Smooth muscle cell (in vitro differentiated cells): Measurements from ENCODE around the gene GJD3. TPM values are rescaled to one million over a fixed set of nuclear protein-coding genes. Genes with fewer than 3 reads are reported as not detected.

Source experiments
- DNase-seq: peaks from one replicate; lab custom pipeline; 2025; ENCODE audit not compliant: unreplicated experiment; lab: John Stamatoyannopoulos, UW
- H2AFZ ChIP-seq: fragments of 200-600 bp; sonication (generic); 2 replicates; pipeline ENCODE4 v1.6.0; 2016; ENCODE audit warnings: antibody characterized with exemption, low read depth, mild to moderate bottlenecking
- H3F3A ChIP-seq: fragments of 200-600 bp; sonication (generic); 2 replicates; pipeline ENCODE4 v1.6.0; 2017; ENCODE audit warnings: antibody characterized with exemption, low read depth
- H3K27ac ChIP-seq: fragments of 200-600 bp; sonication (generic); 2 replicates; pipeline ENCODE4 v1.5.1; 2016; ENCODE audit warnings: low read depth, mild to moderate bottlenecking
- H3K27me3 ChIP-seq: fragments of 200-600 bp; sonication (generic); 2 replicates; pipeline ENCODE4 v1.6.1; 2016; ENCODE audit warnings: low read depth, mild to moderate bottlenecking
- H3K36me3 ChIP-seq: fragments of 200-600 bp; sonication (generic); 2 replicates; pipeline ENCODE4 v1.5.1; 2016; ENCODE audit warnings: low read depth
- H3K4me1 ChIP-seq: fragments of 200-600 bp; sonication (generic); 2 replicates; pipeline ENCODE4 v1.5.1; 2016; ENCODE audit warnings: low read depth
- H3K4me2 ChIP-seq: fragments of 200-600 bp; sonication (generic); 2 replicates; pipeline ENCODE4 v1.6.0; 2016; ENCODE audit warnings: mild to moderate bottlenecking
- H3K4me3 ChIP-seq: fragments of 200-600 bp; sonication (generic); 2 replicates; pipeline ENCODE4 v1.5.1; 2016; ENCODE audit warnings: mild to moderate bottlenecking
- H3K79me2 ChIP-seq: fragments of 200-600 bp; sonication (generic); 2 replicates; pipeline ENCODE4 v1.6.0; 2016; ENCODE audit warnings: low read depth, mild to moderate bottlenecking
- H3K9ac ChIP-seq: fragments of 200-600 bp; sonication (generic); 2 replicates; pipeline ENCODE4 v1.6.0; 2016; ENCODE audit warnings: low read depth
- H3K9me3 ChIP-seq: fragments of 200-600 bp; sonication (generic); replicated peaks from 2 replicates; pipeline ENCODE4 v1.5.1; 2016; ENCODE audit warnings: low read depth
- H4K20me1 ChIP-seq: fragments of 200-600 bp; sonication (generic); 2 replicates; pipeline ENCODE4 v1.6.0; 2016; ENCODE audit warnings: low read depth
- CTCF ChIP-seq: fragments of 200-600 bp; sonication (generic); IDR thresholded peaks from 2 replicates; pipeline ENCODE4 v1.5.1; 2017; ENCODE audit warnings: borderline replicate concordance, mild to moderate bottlenecking, antibody characterized with exemption; ENCODE audit not compliant: insufficient read depth, poor library complexity, severe bottlenecking
- WGBS: methylation state at CpG from one replicate; pipeline ENCODE4 v1.1.7; 2016; ENCODE audit warnings: low lambda C conversion rate; 5-methylcytosine and 5-hydroxymethylcytosine counted together
- polyA plus RNA-seq: library from polyadenylated mRNA; unstranded; fragments of >200 nt; fragmentation: Nextera tagmentation; extraction: Ambion mirVana; gene quantifications from 2 replicates; pipeline ENCODE4 v1.2.1, GENCODE V29; 2016
- total RNA-seq: library from RNA; depleted of rRNA; stranded (reverse); fragments of >200 nt; gene quantifications from 2 replicates; pipeline ENCODE4 v1.2.3, GENCODE V29; 2014

Gene GJD3
- total and polyA plus RNA-seq, 2 experiments from 2014 or later, result 0.30 TPM; not detected in 1

- H3K27ac ChIP-seq, result peak overlapping the region; percentile 89
- no peak for TF ChIP-seq CTCF
- H3K36me3 ChIP-seq, result no peaks in the 10 kb centered on the region
- H3K4me1 ChIP-seq, result peaks cover 76% of the 10 kb centered on the region
- no peaks in the 10 kb centered on the region for H3K9me3 ChIP-seq
- peaks cover 8% of the 10 kb centered on the region for H3F3A ChIP-seq
- H4K20me1 ChIP-seq, result peaks cover 78% of the 10 kb centered on the region
- H3K4me2 ChIP-seq, result peak overlapping the region; percentile 99
- H3K4me3 ChIP-seq, result no peak overlapping the region
- no peaks in the 10 kb centered on the region for H3K27me3 ChIP-seq
- H2AFZ ChIP-seq, result no peak overlapping the region
- 69% methylated on average over 1 of the region's 1 CpG for WGBS
- peaks cover 65% of the 10 kb centered on the region for H3K79me2 ChIP-seq
- peak overlapping the region; percentile 17 for H3K9ac ChIP-seq
- DNase-seq, result no peak
These were observed 17.8 kb downstream of the GJD3 start for GRCh38 chr17:40346765-40347158.

- Histone ChIP-seq H3K27ac (peak overlapping the region; percentile 89), H3K9ac (peak overlapping the region; percentile 61), H3K79me2 (peaks cover 65% of the 10 kb centered on the region), H3K27me3 (no peaks in the 10 kb centered on the region), H3K4me2 (peak overlapping the region; percentile 99), H3K4me1 (peaks cover 71% of the 10 kb centered on the region), H4K20me1 (peaks cover 78% of the 10 kb centered on the region), H3K9me3 (no peaks in the 10 kb centered on the region), H3K4me3 (peak overlapping the region; percentile 90), H3K36me3 (no peaks in the 10 kb centered on the region), H2AFZ (no peak overlapping the region), H3F3A (peaks cover 8% of the 10 kb centered on the region)
- TF ChIP-seq CTCF, result no peak
- DNase-seq, result no peak
- WGBS, result 28% methylated on average over 11 of the region's 11 CpGs
These were observed 18.4 kb downstream of the GJD3 start for GRCh38 chr17:40345994-40346764.

GRCh38 chr17:40345161-40345993 lies 19.2 kb downstream of the GJD3 start:
- peak overlapping the region; percentile 90 for H3K4me3 ChIP-seq
- no peaks in the 10 kb centered on the region for H3K9me3 ChIP-seq
- no peaks in the 10 kb centered on the region for H3K27me3 ChIP-seq
- H2AFZ ChIP-seq, result no peak overlapping the region
- peak overlapping the region; percentile 99 for H3K4me2 ChIP-seq
- H3K9ac ChIP-seq, result peak overlapping the region; percentile 61
- DNase-seq, result no peak
- H3K36me3 ChIP-seq, result no peaks in the 10 kb centered on the region
- H3F3A ChIP-seq, result peaks cover 8% of the 10 kb centered on the region
- H3K79me2 ChIP-seq, result peaks cover 62% of the 10 kb centered on the region
- H4K20me1 ChIP-seq, result peaks cover 80% of the 10 kb centered on the region
- H3K27ac ChIP-seq, result peak overlapping the region; percentile 89
- H3K4me1 ChIP-seq, result peaks cover 67% of the 10 kb centered on the region
- no peak for TF ChIP-seq CTCF
- WGBS, result 2% methylated on average over 26 of the region's 45 CpGs
